RWPE2 (cell line): ENCODE data around the gene PRC1.

ENCODE experiments used
- ATAC-seq: fragments of 200-7000 bp; cut with Tn5 transposase; 3 replicates; pipeline ENCODE4 v1.9.1; 2021; ENCODE audit warnings: low read depth
- DNase-seq: peaks from one replicate; pipeline ENCODE4 v3.0.0-alpha.2; 2020; ENCODE audit warnings: low spot score
- H3K27ac ChIP-seq: fragments of 450-650 bp; 2 replicates; pipeline ENCODE4 v1.5.1; 2017; ENCODE audit warnings: mild to moderate bottlenecking; ENCODE audit not compliant: poor library complexity, severe bottlenecking
- H3K27me3 ChIP-seq: fragments of 250-450 bp; sonication (Bioruptor Pico); 2 replicates; pipeline ENCODE4 v1.5.1; 2021; ENCODE audit warnings: mild to moderate bottlenecking, moderate library complexity; ENCODE audit not compliant: insufficient read depth, poor library complexity, severe bottlenecking
- H3K36me3 ChIP-seq: fragments of 250-450 bp; sonication (Bioruptor Pico); 2 replicates; pipeline ENCODE4 v1.5.1; 2020; ENCODE audit warnings: low read depth, mild to moderate bottlenecking, moderate library complexity
- H3K4me1 ChIP-seq: fragments of 250-450 bp; sonication (Bioruptor Pico); 2 replicates; pipeline ENCODE4 v1.5.1; 2021; ENCODE audit warnings: mild to moderate bottlenecking, moderate library complexity; ENCODE audit not compliant: insufficient read depth, poor library complexity, severe bottlenecking
- H3K4me3 ChIP-seq: fragments of 250-450 bp; sonication (Bioruptor Pico); 2 replicates; pipeline ENCODE4 v1.5.1; 2021; ENCODE audit warnings: mild to moderate bottlenecking, moderate library complexity; ENCODE audit not compliant: severe bottlenecking
- H3K9me3 ChIP-seq: fragments of 250-450 bp; sonication (Bioruptor Pico); 2 replicates; pipeline ENCODE4 v1.5.1; 2021; ENCODE audit warnings: mild to moderate bottlenecking, moderate library complexity; ENCODE audit not compliant: severe bottlenecking
- CTCF ChIP-seq: fragments of 450-650 bp; IDR thresholded peaks from one replicate; pipeline ENCODE4 v1.5.1; 2017; ENCODE audit warnings: mild to moderate bottlenecking, moderate library complexity; ENCODE audit not compliant: poor library complexity, severe bottlenecking

PRC1 gene

GRCh38 chr15:91007266-91007665 is 12.9 kb upstream of the PRC1 start:
- no peak overlapping the region for H3K27ac ChIP-seq
- DNase-seq (no peak), ATAC-seq (no peak)
- peaks cover 85% of the 10 kb centered on the region for H3K36me3 ChIP-seq
- H3K9me3 ChIP-seq: no peaks in the 10 kb centered on the region
- TF ChIP-seq CTCF: no peak
- no peak overlapping the region for H3K4me3 ChIP-seq
- no peaks in the 10 kb centered on the region for H3K4me1 ChIP-seq
- no peaks in the 10 kb centered on the region for H3K27me3 ChIP-seq

GRCh38 chr15:91001209-91001608 is 6.9 kb upstream of the PRC1 start:
- no peak for TF ChIP-seq CTCF
- H3K27ac ChIP-seq: no peak overlapping the region

GRCh38 chr15:90998737-90999136 is 4.4 kb upstream of the PRC1 start:
- Histone ChIP-seq H3K27me3 (no peaks in the 10 kb centered on the region), H3K4me1 (no peaks in the 10 kb centered on the region), H3K9me3 (no peaks in the 10 kb centered on the region), H3K27ac (no peak overlapping the region), H3K4me3 (no peak overlapping the region), H3K36me3 (peaks cover 60% of the 10 kb centered on the region)
- DNase-seq: no peak
- TF ChIP-seq CTCF: no peak
- no peak for ATAC-seq

More at GRCh38 chr15:91001209-91001608, 6.9 kb upstream of the PRC1 start:
- no peaks in the 10 kb centered on the region for H3K27me3 ChIP-seq
- no peak for DNase-seq
- no peaks in the 10 kb centered on the region for H3K4me1 ChIP-seq
- no peak overlapping the region for H3K4me3 ChIP-seq
- H3K9me3 ChIP-seq: no peaks in the 10 kb centered on the region
- peaks cover 85% of the 10 kb centered on the region for H3K36me3 ChIP-seq
- ATAC-seq: no peak

DNA sequence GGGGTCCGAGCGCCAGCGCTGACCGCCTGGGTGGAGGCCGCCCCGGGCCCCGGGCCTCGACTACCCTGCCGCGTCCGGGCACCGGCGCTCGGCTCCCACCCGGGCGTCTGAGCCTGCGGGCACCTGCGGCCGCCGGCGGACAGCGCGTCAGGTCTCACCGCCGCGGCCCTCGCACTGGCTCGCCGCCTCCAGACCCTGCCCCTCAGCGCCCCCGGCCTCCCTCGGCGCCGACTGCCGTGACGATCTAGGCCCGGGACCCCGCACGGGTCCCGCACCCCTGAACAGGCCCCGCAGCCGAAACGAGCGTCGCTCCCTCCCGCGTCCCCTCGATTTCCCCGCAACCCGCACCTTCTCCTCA is 297 bp downstream of the PRC1 start:
- TF ChIP-seq CTCF: no peak
- Histone ChIP-seq H3K27me3 (no peaks in the 10 kb centered on the region), H3K9me3 (no peaks in the 10 kb centered on the region), H3K27ac (peak overlapping the region; percentile 64), H3K36me3 (peaks cover 34% of the 10 kb centered on the region), H3K4me3 (peak overlapping the region; percentile 91), H3K4me1 (peaks cover 13% of the 10 kb centered on the region)
- DNase-seq: no peak
- peak; percentile 17; the same call in 2 of the 3 replicates for ATAC-seq

GRCh38 chr15:90991587-90992285 is 2.6 kb downstream of the PRC1 start:
- no peak overlapping the region for H3K4me3 ChIP-seq
- peaks cover 13% of the 10 kb centered on the region for H3K4me1 ChIP-seq
- H3K27me3 ChIP-seq: no peaks in the 10 kb centered on the region
- no peak for TF ChIP-seq CTCF
- peaks cover 15% of the 10 kb centered on the region for H3K36me3 ChIP-seq
- ATAC-seq (no peak), DNase-seq (no peak)
- no peak overlapping the region for H3K27ac ChIP-seq
- no peaks in the 10 kb centered on the region for H3K9me3 ChIP-seq
